GM06990 (cell line): ENCODE measurements around the gene SEPTIN6.

ENCODE experiments used
- DNase-seq: peaks from one replicate; pipeline ENCODE4 v3.0.0-alpha.2; 2011; ENCODE audit not compliant: insufficient read length; ENCODE audit errors: extremely low read depth
- H3K27me3 ChIP-seq: replicated peaks from 2 replicates; pipeline ENCODE4 v1.6.0; 2011; ENCODE audit warnings: low read length; ENCODE audit not compliant: control insufficient read depth, insufficient read depth
- H3K36me3 ChIP-seq: 2 replicates; pipeline ENCODE4 v1.5.1; 2011; ENCODE audit warnings: low read length; ENCODE audit not compliant: control insufficient read depth, insufficient read depth
- H3K4me3 ChIP-seq: replicated peaks from 2 replicates; pipeline ENCODE4 v1.5.1; 2011; ENCODE audit warnings: low read depth, mild to moderate bottlenecking, control low read depth, low read length
- TF ChIP-seq, protein P1 (sequence below): IDR thresholded peaks from 2 replicates; pipeline ENCODE4 v1.5.1; 2011; ENCODE audit warnings: low read length, control low read depth, mild to moderate bottlenecking, inconsistent platforms; ENCODE audit not compliant: insufficient read depth, poor library complexity, severe bottlenecking

The SEPTIN6 gene

DNA sequence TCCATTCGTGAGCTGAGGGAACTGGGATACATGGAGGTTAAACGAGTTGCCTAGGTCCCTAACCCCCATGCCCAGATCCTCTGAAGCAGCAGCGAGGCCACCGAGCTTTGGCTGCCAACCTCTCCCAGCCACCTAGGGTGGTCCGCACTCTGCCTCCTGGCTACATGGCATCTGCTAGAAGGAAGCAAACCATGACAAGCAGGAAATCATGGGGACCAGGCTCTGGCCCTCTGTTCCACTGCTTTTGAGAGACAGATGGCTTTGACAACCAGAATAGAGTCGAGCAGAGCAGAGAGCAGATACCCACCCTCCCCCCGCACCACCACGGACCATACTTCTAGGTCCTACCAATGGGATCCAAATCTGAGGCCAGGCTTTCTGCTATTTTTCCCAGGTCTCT, 49.3 kb downstream of the SEPTIN6 start:
- no peak for DNase-seq
- TF ChIP-seq, protein P1, sequence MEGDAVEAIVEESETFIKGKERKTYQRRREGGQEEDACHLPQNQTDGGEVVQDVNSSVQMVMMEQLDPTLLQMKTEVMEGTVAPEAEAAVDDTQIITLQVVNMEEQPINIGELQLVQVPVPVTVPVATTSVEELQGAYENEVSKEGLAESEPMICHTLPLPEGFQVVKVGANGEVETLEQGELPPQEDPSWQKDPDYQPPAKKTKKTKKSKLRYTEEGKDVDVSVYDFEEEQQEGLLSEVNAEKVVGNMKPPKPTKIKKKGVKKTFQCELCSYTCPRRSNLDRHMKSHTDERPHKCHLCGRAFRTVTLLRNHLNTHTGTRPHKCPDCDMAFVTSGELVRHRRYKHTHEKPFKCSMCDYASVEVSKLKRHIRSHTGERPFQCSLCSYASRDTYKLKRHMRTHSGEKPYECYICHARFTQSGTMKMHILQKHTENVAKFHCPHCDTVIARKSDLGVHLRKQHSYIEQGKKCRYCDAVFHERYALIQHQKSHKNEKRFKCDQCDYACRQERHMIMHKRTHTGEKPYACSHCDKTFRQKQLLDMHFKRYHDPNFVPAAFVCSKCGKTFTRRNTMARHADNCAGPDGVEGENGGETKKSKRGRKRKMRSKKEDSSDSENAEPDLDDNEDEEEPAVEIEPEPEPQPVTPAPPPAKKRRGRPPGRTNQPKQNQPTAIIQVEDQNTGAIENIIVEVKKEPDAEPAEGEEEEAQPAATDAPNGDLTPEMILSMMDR, result no peak
- no peak overlapping the region for H3K4me3 ChIP-seq
- no peaks in the 10 kb centered on the region for H3K27me3 ChIP-seq
- H3K36me3 ChIP-seq, result no peaks in the 10 kb centered on the region; the same call in 1 of the 2 replicates
